ENCODE results near the gene CHRM2.

DNA sequence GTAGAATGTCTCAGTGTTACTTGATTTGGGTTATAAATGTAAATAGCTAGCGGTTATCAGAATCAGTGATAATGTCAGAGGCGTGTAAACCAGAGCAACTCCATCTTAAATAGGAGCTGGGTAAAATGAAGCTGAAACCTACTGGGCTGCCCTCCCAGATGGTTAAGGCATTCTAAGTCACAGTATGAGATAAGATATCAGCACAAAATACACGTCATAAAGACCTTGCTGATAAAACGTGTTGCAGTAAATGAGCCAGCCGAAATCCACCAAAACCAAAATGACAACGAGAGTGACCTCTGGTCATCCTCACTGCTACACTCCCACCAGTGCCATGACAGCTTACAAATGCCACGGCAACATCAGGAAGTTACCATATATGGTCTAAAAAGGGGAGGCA lies 172.3 kb downstream of the CHRM2 start:
- TF ChIP-seq POLR2A (IDR thresholded peaks at IDR 0.05) (no peak), CTCF (IDR thresholded peaks at IDR 0.05) (no peak)

Measured in uterus (tissue), 2 donors.